Skin epidermis (tissue), 12 donors: Measurements from ENCODE around the gene LDLRAD2.

Source experiments
- H3K27ac ChIP-seq, 21 experiments: fragments of 200-600 bp; sonication (generic) in 11 of 21; one replicate each; pipeline ENCODE4 v1.5.0; 2020; ENCODE audit warnings: mild to moderate bottlenecking in 3 of 21, inconsistent platforms in 2 of 21, moderate library complexity in 2 of 21
- H3K4me3 ChIP-seq, 7 experiments: fragments of 200-600 bp; sonication (generic) in 2 of 7; one replicate each; pipeline ENCODE4 v1.5.0; 2020; ENCODE audit warnings: inconsistent platforms in 2 of 7, mild to moderate bottlenecking in 2 of 7, moderate library complexity in 1 of 7

The LDLRAD2 gene

DNA sequence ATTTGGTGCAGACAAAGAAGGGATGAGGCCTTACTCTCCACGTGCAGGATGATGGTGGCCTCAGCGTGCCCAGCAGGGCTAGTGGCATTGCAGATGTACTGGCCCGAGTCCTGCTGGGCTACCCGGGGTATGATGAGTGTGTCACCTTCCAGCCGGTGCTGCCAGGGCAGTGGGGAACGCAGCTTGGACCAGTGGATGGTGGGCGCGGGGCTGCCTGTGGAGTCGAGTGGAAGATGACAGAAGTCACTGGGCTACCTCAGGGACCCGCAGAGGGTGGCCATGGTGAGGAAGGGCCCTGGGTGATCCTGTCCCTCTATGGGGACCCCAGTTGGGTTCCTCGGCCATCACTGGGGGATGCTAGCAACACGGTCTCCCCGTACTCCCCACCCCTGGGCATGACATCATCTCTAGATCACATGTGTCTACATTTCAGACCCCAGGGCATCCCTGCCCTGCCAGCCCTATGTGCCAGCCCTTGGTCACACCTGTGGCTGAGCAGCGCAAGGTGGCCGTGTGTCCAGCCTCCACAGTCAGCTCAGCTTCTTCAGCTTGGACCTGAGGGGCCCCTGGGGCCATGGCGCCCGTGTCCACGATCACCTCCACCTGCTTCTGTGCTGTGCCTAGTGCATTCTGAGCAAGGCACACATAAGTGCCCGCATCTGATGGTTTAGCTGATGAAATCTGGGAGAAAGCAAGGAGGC, 27.4 kb downstream of the LDLRAD2 start:
- H3K27ac ChIP-seq = no peak overlapping the region
- no peak overlapping the region for H3K4me3 ChIP-seq

DNA sequence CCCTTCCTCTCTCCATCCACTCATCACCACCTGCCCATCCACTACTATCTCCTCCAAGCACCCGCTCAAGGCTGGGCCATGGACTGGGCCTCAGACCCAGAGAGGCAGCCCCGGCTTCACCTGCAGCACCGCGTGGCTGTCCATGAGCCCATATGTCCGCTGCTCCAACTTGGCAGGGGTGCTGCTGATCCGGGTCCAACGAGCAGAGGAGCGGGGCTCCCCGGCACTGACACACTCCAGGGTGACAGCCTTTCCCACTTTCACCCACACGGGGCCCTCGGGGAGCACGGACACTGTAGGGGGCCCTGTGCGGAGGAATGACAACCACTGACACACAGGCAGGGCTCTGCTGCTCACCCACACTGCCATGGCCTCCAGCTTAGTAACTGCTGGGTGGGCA, 28.9 kb downstream of the LDLRAD2 start:
- H3K4me3 ChIP-seq = no peak overlapping the region
- no peak overlapping the region for H3K27ac ChIP-seq

DNA sequence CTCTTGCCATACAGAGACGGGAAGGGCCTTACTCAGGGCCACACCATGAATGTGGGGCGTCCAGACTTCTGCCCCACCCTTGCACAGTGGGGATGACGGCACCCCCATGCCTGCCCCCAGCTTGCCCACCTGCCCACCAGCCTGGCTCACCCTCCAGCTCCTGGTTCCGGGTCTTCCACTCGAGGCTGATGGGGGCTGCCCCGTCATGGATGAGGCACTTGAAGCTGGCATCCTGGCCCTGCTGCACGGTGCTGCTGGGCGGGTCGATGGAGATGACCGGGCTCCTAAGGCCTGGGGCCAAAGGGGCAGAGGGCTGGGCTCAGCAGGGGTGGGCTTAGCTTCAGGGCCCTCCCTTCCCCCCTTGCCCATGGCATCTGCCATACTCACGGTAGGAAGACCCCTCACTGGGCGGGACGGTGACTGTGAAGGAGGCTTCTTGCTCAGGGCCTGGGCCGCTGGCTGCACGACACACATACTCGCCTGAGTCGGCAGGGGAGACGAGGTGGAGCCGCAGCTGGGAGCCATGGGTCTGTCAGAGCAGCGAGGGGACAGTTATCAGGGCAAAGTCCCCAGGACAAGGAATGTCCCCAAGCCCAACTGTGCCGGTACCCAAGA, 29.9 kb downstream of the LDLRAD2 start:
- Histone ChIP-seq H3K4me3 (no peak overlapping the region), H3K27ac (peak overlapping the region in 1 of 21 experiments; percentile 34)

DNA sequence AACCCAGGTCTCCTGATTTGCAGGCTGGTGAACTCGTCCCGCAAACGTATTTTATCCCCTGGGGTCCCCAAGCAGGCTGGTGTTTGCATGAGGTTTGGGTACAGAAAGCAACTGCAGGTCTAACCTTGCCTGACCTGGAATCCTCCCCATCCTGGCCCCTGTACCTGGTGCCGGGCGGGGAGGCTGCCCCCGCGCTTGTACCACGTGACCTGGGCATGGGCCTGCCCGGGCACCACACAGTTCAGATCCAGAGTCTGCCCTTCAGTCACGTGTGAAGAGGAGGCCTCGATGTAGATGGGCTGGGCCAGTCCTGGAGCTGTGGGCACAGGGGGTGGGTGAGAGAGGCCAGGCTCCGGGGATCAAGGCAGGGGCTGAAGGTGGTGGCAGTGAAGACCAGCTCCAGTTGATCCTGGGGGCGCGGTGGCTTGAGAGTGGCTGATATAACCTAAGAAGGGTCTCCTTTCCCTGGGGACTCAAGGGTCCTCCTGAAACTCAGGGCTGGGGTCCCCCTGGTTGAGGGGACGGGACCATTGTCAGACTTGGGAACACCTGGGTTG, 30.6 kb downstream of the LDLRAD2 start:
- Histone ChIP-seq H3K27ac (no peak overlapping the region), H3K4me3 (no peak overlapping the region)

DNA sequence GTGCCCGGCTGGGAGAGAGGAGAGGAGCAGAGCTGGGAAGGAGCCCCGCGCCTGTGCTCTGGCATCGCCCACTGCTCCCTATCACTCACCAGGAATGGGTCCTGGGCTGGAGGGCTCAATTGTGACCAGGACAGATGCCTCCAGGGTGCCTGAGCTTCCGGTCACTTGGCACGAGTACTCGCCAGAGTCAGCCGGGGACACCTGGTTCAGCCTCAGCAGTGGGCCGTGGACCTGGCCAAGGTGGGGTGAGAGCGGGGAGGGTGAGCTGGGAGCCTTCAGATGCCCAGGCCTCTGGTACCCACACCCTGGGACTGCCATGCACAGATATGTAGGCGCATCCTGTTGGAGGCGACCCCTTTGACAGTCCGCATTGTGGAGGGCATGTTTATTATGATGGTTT, 31.1 kb downstream of the LDLRAD2 start:
- H3K27ac ChIP-seq = no peak overlapping the region
- H3K4me3 ChIP-seq = no peak overlapping the region

DNA sequence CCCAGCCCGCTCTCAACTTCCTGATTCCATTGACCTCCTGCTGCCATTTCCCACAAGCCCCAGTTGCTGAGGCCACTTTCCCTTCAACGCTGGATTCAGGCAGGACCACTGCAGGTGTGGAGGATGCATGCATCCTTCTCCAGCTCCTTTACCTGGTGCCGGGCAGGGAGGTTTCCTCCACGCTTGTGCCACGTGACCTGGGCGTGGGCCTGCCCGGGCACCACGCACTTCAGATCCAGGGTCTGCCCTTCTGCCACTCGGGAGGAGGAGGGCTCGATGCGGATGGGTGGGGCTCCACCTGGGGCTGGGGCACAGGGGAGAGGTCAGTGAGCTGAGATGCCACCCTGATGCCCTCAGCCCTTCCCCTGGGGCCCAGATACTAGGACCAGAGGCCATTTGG, 31.9 kb downstream of the LDLRAD2 start:
- no peak overlapping the region for H3K4me3 ChIP-seq
- H3K27ac ChIP-seq = no peak overlapping the region

DNA sequence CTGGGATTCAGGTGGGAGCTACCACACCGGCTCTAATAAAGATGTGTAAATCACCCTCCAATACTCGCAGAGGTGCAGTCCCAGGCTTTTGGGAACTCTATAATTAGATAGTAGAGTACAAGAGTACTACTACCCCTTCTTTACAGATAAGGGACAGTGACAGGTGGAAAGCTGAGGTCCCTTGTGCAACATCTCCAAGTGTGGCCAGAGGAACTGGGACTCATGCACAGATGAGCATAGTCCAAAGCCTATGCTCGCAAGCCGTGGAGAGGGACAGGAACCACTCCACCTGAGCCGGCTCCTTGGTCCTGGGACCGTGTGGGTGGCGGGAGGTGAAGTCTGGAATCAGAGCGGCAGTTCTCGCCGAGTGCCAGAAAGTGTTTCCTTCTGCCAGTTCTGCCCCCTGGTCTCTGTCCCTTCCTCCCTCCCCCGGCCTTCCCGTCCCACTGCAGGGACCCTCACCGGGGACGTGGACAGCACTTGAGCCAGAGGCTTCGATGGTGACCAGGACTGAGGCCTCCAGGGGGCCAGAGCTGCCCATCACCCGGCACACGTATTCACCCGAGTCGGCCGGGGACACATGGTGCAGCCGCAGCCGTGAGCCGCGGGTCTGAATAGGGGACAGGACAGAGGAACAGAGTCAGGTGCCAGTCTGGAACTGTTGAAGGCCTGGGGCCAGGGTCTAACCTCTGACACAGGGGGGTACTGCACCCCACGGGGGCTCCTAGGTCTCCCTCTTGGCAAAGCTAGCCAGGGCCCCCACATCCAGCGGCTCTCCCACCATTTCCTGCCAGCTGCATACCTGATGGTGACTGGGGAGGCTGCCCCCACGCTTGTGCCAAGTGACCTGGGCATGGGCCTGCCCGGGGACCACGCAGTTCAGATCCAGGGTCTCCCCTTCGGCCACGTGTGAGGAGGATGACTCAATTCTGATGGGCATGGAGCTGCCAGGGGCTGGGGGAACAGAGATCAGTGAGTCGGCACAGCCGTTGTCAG, 33.9 kb downstream of the LDLRAD2 start:
- Histone ChIP-seq H3K4me3 (no peak overlapping the region), H3K27ac (no peak overlapping the region)

DNA sequence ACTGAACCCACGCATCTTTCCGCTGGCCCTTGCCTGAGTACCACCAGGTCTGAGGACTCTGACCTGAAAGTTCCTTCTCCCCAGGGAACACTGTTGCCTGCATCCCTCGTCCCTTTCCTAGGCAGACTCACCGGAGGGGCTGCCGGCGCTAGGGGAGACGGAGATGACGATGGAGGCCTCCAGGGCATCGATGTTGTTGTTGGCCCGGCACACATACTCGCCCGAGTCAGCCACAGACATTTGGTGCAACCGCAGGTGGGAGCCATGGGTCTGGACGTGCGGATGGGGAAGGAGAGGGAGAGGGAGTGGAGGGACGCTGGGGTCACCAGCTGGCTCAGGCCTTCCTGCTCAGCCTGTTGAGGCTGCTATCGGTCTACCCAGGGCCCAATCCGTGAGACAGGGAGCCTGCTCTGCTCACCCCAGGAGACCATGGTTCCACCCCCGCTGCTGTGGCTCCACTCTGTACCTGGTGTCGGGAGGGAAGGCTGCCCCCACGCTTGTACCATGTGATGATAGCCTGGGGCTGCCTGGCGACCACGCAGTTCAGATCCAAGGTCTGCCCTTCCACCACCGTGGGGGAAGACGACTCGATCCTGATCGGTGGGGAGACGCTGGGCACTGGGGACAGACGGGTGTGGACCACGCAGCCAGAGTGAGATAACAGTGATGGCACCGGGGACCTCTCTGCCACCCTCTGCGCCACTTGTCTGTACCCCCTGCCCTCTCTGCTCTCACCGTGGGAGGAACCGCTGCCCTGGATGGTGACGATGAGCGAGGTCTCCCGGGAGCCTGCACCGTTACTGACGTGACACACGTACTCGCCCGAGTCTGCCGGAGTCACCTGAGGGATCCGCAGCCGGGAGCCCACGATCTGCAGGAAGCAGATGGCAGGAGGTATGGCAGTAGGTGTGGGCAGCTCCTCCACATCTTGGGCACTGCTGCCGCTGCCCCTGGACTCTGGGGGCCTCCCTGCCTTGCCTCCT, 35.4 kb downstream of the LDLRAD2 start:
- no peak overlapping the region for H3K4me3 ChIP-seq
- no peak overlapping the region for H3K27ac ChIP-seq

DNA sequence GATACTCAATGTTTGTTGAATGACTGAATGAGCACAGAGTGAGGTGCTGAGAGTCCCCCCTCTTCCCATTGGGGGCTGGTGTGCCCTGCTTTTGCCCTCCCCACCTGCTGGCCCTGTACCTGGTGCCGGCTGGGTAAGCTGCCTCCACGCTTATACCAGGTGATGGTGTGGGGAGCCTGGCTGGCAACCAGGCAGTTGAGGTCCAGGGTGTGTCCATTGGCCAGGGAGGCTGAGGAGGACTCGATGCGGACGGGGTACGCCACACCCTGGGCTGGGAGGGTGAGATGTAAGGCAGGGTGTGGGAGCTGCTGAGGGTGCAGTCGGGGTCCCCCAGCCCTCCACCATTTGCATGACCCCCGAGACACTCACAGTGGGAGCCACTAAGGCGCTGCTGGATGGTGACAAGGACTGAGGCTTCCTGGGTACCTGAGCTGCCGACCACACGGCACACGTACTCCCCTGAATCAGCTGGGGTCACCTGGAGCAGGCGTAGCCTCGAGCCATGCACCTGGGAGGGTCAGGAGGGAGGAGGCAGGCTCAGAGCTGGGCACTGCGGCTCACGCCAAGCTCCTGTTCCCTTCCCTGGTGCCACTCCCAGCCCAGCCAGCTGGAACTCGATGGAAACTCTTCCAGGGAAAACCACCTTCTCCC, 36.6 kb downstream of the LDLRAD2 start:
- H3K27ac ChIP-seq = no peak overlapping the region
- no peak overlapping the region for H3K4me3 ChIP-seq

DNA sequence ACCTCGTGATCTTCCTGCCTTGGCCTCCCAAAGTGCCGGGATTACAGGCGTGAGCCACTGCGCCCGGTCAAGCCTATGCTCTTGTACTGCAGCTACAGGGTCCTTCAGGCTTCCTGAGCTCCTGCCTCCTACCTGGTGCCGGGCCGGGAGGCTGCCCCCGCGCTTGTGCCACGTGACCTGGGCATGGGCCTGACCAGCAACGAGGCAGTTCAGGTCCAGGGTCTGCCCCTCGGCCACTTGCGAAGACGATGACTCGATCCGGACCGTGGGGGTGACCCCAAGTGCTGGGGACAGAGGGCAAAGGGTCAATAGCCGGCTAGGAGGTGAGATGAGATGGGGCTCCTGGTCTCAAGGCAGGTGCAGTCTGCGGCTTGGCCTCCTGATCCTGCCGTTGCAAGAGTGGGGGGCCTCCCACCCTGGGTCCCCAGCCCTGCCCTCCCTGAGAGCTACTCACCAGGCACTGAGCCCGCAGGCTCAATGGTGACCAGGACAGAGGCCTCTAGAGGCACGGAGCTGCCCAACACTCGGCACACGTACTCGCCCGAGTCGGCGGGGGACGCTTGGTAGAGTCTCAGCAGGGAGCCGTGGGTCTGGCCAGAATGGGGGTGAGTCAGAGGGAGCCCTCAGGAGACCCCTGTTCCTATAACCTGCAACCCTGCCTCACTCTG, 38.0 kb downstream of the LDLRAD2 start:
- Histone ChIP-seq H3K4me3 (no peak overlapping the region), H3K27ac (no peak overlapping the region)

DNA sequence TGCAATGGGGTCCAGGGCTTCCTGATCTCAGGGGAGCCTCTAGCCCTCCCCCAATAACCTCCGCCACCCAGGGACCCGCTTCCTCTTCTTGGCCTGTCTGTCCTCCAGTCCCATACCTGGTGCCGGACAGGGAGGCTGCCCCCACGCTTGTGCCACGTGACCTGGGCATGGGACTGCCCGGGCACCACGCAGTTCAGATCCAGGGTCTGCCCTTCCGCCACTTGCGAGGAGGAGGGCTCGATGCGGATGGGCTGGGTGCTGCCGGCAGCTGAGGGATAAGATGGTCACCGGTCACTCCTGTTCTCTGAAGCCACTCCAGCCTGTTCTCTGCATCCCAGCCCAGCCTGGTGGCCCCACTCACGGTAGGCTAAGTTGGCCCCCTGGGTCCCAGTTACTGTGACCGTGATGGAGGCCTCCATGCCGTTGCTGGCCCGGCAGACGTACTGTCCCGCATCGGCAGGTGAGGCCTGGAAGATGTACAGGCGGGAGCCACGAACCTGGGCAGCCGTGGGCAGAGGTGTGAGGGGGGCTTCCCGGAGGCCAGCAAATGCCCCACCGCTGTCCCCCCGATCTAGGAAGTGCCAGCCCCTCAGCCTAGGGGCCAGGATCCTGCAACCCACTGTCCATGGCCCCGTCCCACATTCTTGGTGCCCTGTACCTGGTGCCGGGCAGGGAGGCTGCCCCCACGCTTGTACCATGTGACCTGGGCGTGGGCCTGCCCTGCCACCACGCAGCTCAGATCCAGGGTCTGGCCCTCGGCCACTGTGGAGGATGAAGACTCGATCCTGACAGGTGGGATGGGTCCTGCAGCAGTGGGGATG, 39.6 kb downstream of the LDLRAD2 start:
- H3K27ac ChIP-seq = peak overlapping the region in 1 of 21 experiments; percentile 16

DNA sequence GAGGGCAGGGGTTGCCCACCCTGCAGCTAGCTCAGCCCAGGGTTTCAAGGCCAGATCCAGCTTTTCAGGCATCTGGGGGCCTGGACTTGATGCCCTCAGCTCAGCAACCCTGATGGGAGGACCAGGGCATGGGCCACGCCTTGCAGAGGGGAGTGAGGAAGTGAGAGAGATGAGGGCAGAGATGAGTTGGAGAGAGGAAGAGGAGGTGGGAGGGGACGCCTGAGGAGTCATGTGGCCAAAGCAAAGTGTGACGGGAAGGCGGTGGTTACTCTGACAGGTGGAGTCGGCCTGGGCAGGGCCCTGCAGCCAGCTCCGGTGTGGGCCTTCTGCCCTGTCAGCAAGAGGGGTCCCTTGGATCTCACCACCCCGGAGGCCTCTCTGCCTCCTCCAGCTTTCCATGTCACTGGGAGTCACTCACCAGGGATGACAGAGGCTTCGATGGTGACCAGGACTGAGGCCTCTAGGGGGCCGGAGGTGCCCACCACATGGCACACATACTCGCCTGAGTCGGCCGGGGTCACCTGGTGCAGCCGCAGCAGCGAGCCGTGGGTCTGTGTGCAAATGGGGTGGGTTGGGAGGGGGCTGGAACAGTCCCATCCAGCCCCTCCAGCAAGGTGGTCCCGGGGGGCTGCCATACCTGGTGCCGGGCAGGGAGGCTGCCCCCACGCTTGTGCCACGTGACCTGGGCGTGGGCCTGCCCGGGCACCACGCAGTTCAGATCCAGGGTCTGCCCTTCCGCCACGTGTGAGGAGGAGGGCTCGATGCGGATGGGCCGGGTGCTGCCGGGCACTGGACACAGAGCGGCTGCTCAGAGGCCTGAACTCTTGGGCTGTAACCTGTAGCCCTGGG, 40.4 kb downstream of the LDLRAD2 start:
- Histone ChIP-seq H3K27ac (peak overlapping the region in 2 of 21 experiments; percentile 17 to 66), H3K4me3 (no peak overlapping the region)

More for the DNA sequence above, 39.6 kb downstream of the LDLRAD2 start:
- H3K4me3 ChIP-seq = no peak overlapping the region

DNA sequence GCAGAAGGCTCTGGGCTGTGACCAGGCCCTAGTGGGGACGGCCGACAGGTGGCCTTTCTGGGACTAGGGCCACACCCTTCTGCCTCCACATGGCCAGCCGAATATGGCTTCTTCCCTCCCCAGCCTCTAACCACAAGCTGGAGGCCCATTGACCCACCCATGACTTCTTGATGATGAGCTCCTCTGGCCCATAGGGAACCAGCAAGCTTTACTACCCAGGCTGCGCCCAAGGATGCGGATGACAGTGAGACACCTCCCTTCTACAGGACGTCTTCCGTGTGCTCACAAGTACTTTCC, 41.0 kb downstream of the LDLRAD2 start:
- peak overlapping the region in 2 of 21 experiments; percentile 17 to 66 for H3K27ac ChIP-seq
- no peak overlapping the region for H3K4me3 ChIP-seq

DNA sequence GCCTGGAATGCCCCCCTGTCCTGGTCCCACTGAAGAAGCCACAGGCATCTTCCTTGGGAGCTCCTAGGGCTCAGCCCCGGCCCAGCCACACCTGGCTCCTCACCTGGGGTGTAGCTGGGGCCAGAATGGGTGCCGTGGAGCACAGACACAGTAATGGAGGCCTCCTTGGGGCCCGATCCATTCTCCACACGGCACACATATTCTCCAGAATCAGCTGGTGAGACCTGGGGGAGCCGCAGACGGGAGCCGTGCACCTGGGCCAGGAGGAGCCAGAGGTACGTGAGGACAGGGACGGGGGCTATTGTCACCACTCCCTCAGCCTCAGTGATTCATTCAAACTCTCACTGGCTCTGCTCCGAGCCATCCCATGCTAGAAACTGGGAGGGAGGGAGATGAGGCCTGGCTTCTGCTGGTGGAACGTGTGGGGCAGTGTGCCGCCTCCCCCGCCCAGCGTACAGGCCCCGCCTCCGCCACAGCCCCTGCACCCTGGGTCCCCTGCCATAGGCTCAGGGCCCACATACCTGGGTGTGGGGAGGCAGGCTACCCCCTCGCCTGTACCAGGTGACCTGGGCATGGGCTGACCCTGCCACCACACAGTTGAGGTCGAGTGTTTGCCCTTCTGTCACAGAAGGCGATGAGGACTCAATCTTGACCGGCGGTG, 42.2 kb downstream of the LDLRAD2 start:
- no peak overlapping the region for H3K27ac ChIP-seq
- no peak overlapping the region for H3K4me3 ChIP-seq

DNA sequence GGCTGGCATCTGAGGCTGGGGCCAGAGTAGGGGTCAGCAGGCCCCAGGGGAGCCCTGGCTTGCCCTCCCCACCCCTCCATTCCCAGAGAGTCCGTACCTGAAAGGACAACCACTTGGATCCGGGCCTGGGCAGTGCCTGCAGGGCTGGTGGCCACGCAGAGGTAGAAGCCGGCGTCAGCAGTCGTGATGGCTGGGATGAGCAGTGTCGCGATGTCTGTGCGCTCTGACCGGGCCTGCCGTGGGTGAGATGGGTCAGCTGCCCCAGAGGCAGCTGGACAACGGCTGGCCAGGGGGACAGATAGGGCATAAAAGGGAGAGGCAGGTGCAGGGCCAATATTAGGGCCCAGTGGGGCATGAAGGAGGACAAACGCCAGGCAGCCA, 42.7 kb downstream of the LDLRAD2 start:
- no peak overlapping the region for H3K27ac ChIP-seq

More for the DNA sequence above, 42.7 kb downstream of the LDLRAD2 start:
- no peak overlapping the region for H3K4me3 ChIP-seq
